Measurements from ENCODE around the gene TAS2R60. TPM values are rescaled to one million over a fixed set of nuclear protein-coding genes. Genes with fewer than 3 reads are reported as not detected.
"Not testable (repeated sequence)": the region's sequence is repeated elsewhere in the genome, so short reads cannot be mapped to it uniquely, and the experiment has no call there.

The TAS2R60 gene
- total RNA-seq, 4 donors from 2014 or later = 0.34 TPM; not detected in 3

- no peak for TF ChIP-seq CTCF (IDR thresholded peaks at IDR 0.05)
- no peak for TF ChIP-seq POLR2A (IDR thresholded peaks at IDR 0.05; ENCODE audit: low read depth)
- TF ChIP-seq POLR2AphosphoS5 (IDR thresholded peaks at IDR 0.05) = no peak
- TF ChIP-seq EP300 (IDR thresholded peaks at IDR 0.05) = no peak
- H3K4me1 ChIP-seq = peaks cover 0 to 10% (median 2%) of the 10 kb centered on the region in 4 donors
- no peaks in the 10 kb centered on the region for H3K36me3 ChIP-seq
- H3K27ac ChIP-seq (replicated peaks in 1 of 4) = no peak overlapping the region
- no peaks in the 10 kb centered on the region for H3K27me3 ChIP-seq
- H3K4me3 ChIP-seq = no peak overlapping the region
- H3K9me3 ChIP-seq = no peaks in the 10 kb centered on the region
- DNase-seq (ENCODE audit: extremely low spot score) = no peak
- intact Hi-C loops (cut with DNase I) = no loop called here
Measured at GRCh38 chr7:143480501-143480900, 37.2 kb downstream of the TAS2R60 start.

- peaks cover 0 to 10% (median 5%) of the 10 kb centered on the region in 4 donors for H3K4me1 ChIP-seq
- 41% methylated on average over 3 of the region's 3 CpGs for WGBS
- H3K4me3 ChIP-seq = no peak overlapping the region
- no peak for DNase-seq (ENCODE audit: extremely low spot score)
- H3K27me3 ChIP-seq = no peaks in the 10 kb centered on the region
- TF ChIP-seq CTCF (IDR thresholded peaks at IDR 0.05) = no peak
- peak overlapping the region in 2 of 4 donors; percentile 5 to 18 for H3K27ac ChIP-seq (replicated peaks in 1 of 4)
- H3K36me3 ChIP-seq = no peaks in the 10 kb centered on the region
- no peaks in the 10 kb centered on the region for H3K9me3 ChIP-seq
- intact Hi-C loops (cut with DNase I) = no loop called here
Measured at GRCh38 chr7:143484119-143484518, 40.9 kb downstream of the TAS2R60 start.

- Histone ChIP-seq H3K27ac (replicated peaks in 1 of 4) (no peak overlapping the region), H3K36me3 (no peaks in the 10 kb centered on the region), H3K4me3 (no peak overlapping the region), H3K9me3 (no peaks in the 10 kb centered on the region), H3K27me3 (no peaks in the 10 kb centered on the region), H3K4me1 (peaks cover 0 to 10% (median 5%) of the 10 kb centered on the region in 4 donors)
- intact Hi-C loops (cut with DNase I) = no loop called here
- no peak for TF ChIP-seq POLR2AphosphoS5 (IDR thresholded peaks at IDR 0.05)
- no peak for TF ChIP-seq EP300 (IDR thresholded peaks at IDR 0.05)
- no peak for TF ChIP-seq POLR2A (IDR thresholded peaks at IDR 0.05; ENCODE audit: low read depth)
- TF ChIP-seq CTCF (IDR thresholded peaks at IDR 0.05) = no peak
- DNase-seq (ENCODE audit: extremely low spot score) = no peak
Measured at GRCh38 chr7:143485094-143485493, 41.8 kb downstream of the TAS2R60 start.

- Histone ChIP-seq H3K27ac (replicated peaks in 1 of 4) (no peak overlapping the region), H3K4me1 (peaks cover 0 to 10% (median 5%) of the 10 kb centered on the region in 4 donors), H3K36me3 (no peaks in the 10 kb centered on the region), H3K27me3 (no peaks in the 10 kb centered on the region), H3K9me3 (no peaks in the 10 kb centered on the region), H3K4me3 (no peak overlapping the region)
- 90% methylated on average over 6 of the region's 6 CpGs for WGBS
- no peak for DNase-seq (ENCODE audit: extremely low spot score)
- intact Hi-C loops (cut with DNase I) = no loop called here
- TF ChIP-seq CTCF (IDR thresholded peaks at IDR 0.05) (no peak), POLR2AphosphoS5 (IDR thresholded peaks at IDR 0.05) (no peak), EP300 (IDR thresholded peaks at IDR 0.05) (no peak), POLR2A (IDR thresholded peaks at IDR 0.05; ENCODE audit: low read depth) (no peak)
Measured at GRCh38 chr7:143485500-143485899, 42.2 kb downstream of the TAS2R60 start.

- H3K27ac ChIP-seq (replicated peaks in 1 of 4); H3K9me3 ChIP-seq; H3K4me3 ChIP-seq; H3K36me3 ChIP-seq; H3K27me3 ChIP-seq; DNase-seq (ENCODE audit: extremely low spot score); intact Hi-C loops (cut with DNase I): not testable (repeated sequence)
- H3K4me1 ChIP-seq = peaks cover 0 to 10% (median 5%) of the 10 kb centered on the region in 4 donors
- 86% methylated on average over 3 of the region's 3 CpGs for WGBS
Measured at GRCh38 chr7:143486266-143486665, 43.0 kb downstream of the TAS2R60 start.

Data from esophagus muscularis mucosa (tissue), 4 donors.